Thoracic aorta (tissue), 2 donors: ENCODE data around the gene CDH20. TPM values are rescaled to one million over a fixed set of nuclear protein-coding genes. Genes with fewer than 3 reads are reported as not detected.
A peak's percentile ranks its signal among the peaks of the same experiment; 100 is the strongest.

Source experiments
- ATAC-seq: fragments of 150-250 bp; one replicate; pipeline ENCODE4 v1.8.0; 2017; ENCODE audit warnings: low read depth; ENCODE audit not compliant: insufficient number of reproducible peaks, low FRiP score
- DNase-seq: peaks from one replicate; pipeline ENCODE4 v3.0.0-alpha.2; 2020; ENCODE audit warnings: low spot score
- H3K27ac ChIP-seq, 2 donors: fragments of 200-600 bp; sonication (generic); 1 replicate in 1 of 2; 2 replicates in 1 of 2; pipeline ENCODE4 v1.5.1; 2016; ENCODE audit warnings: mild to moderate bottlenecking in 2 of 2, moderate library complexity in 2 of 2
- H3K27me3 ChIP-seq: fragments of 200-600 bp; sonication (generic); replicated peaks from 2 replicates; pipeline ENCODE4 v1.6.0; 2016; ENCODE audit warnings: mild to moderate bottlenecking; ENCODE audit not compliant: insufficient read depth
- H3K36me3 ChIP-seq: fragments of 200-600 bp; sonication (generic); one replicate; pipeline ENCODE4 v1.5.1; 2016
- H3K4me1 ChIP-seq, 2 donors: fragments of 200-600 bp; sonication (generic); 1 replicate in 1 of 2; 2 replicates in 1 of 2; pipeline versions ENCODE4 v1.5.1 to v1.6.0; 2016; ENCODE audit warnings: low read depth in 2 of 2, mild to moderate bottlenecking in 1 of 2; ENCODE audit not compliant: control insufficient read depth in 1 of 2
- H3K4me3 ChIP-seq: fragments of 200-600 bp; sonication (generic); 2 replicates; pipeline ENCODE4 v1.5.1; 2016; ENCODE audit warnings: mild to moderate bottlenecking
- H3K9me3 ChIP-seq: fragments of 200-600 bp; sonication (generic); 2 replicates; pipeline ENCODE4 v1.5.1; 2016
- total RNA-seq, 2 donors: library from RNA; depleted of rRNA; stranded (reverse); fragments of >200 nt; gene quantifications; one replicate each; pipeline versions ENCODE4 v1.1.0 to v1.2.3, GENCODE V29; 2016
- TF ChIP-seq, protein P1 (sequence below): fragments of 200-600 bp; sonication (generic); IDR thresholded peaks from one replicate; pipeline ENCODE4 v1.5.1; 2019; ENCODE audit warnings: antibody characterized with exemption

Gene CDH20
- total RNA-seq, 2 donors from 2014 or later: 0.54 TPM; not detected in 1

DNA sequence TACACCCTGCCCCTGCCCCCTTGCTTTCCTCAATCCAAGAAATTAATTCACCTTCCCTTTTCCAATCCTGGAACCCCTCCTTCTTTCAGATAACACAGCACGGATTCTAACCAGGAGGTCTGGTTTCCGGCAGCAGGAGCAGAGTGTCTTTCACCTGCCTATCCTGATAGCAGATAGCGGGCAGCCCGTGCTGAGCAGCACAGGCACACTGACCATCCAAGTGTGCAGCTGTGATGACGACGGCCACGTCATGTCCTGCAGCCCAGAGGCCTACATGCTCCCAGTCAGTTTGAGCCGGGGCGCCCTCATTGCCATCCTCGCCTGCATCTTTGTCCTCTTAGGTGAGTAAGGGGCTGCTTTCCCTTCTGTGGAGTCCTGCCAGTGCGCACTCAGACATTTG lies 216.7 kb downstream of the CDH20 start:
- DNase-seq: no peak
- no peak overlapping the region for H3K4me3 ChIP-seq
- no peak overlapping the region for H3K27ac ChIP-seq
- H3K9me3 ChIP-seq: no peaks in the 10 kb centered on the region
- ATAC-seq: no peak
- no peaks in the 10 kb centered on the region for H3K27me3 ChIP-seq
- no peaks in the 10 kb centered on the region for H3K36me3 ChIP-seq
- TF ChIP-seq, protein P1, sequence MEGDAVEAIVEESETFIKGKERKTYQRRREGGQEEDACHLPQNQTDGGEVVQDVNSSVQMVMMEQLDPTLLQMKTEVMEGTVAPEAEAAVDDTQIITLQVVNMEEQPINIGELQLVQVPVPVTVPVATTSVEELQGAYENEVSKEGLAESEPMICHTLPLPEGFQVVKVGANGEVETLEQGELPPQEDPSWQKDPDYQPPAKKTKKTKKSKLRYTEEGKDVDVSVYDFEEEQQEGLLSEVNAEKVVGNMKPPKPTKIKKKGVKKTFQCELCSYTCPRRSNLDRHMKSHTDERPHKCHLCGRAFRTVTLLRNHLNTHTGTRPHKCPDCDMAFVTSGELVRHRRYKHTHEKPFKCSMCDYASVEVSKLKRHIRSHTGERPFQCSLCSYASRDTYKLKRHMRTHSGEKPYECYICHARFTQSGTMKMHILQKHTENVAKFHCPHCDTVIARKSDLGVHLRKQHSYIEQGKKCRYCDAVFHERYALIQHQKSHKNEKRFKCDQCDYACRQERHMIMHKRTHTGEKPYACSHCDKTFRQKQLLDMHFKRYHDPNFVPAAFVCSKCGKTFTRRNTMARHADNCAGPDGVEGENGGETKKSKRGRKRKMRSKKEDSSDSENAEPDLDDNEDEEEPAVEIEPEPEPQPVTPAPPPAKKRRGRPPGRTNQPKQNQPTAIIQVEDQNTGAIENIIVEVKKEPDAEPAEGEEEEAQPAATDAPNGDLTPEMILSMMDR: no peak
- H3K4me1 ChIP-seq: no peaks in the 10 kb centered on the region

DNA sequence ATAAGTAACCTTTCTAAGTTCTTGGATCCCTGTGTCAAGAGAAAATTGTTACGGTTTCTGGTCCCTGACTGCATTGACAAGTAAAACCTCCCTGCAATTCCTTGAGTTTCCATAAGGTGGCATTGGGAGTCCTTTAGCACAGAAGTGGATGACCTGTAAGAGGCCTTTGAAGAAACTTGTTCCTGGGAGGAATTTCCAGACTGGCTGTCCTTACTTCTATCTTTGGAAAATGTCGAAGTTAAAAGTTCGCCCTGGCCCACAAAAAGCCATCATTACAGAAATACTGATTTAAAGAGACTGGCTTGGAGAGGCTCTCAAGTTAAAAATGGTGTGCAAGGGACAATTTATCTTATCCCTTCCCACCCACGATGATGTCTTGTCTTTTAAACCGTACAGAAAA lies 218.4 kb downstream of the CDH20 start:
- ATAC-seq (peak; percentile 63), DNase-seq (no peak)
- Histone ChIP-seq H3K27ac (no peak overlapping the region), H3K4me1 (no peaks in the 10 kb centered on the region), H3K9me3 (no peaks in the 10 kb centered on the region), H3K4me3 (no peak overlapping the region), H3K27me3 (no peaks in the 10 kb centered on the region), H3K36me3 (no peaks in the 10 kb centered on the region)
- TF ChIP-seq, protein P1: peak; percentile 83

DNA sequence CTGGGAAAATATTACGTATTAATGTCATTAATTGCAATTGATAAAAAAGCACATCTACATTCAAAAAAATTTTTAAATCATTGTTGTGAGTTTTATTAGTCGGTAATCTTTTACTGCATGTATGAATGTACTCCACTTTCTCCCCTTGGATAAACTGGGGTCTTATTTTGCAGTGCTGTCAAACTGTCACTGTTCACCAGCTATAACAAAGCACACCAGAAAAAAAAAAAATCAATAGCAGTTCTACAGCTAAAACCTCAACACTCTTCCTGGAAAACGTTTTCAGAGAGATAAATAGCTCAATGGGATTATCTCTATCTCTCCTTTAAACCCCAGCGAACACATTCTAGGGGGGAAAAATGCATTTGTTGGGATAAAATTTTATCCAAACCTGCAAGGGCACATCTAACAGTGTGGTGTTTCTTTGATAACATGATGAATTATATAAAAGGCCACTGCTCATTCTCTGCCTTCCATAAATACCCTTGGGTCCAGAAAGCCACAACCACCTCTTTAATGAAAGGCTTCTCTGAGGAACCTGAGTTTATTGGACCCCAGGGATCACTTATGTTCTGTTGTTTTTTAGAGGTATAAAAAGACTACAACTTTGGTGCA lies 219.9 kb downstream of the CDH20 start:
- Histone ChIP-seq H3K9me3 (no peaks in the 10 kb centered on the region), H3K27ac (no peak overlapping the region), H3K36me3 (no peaks in the 10 kb centered on the region), H3K4me3 (no peak overlapping the region), H3K4me1 (no peaks in the 10 kb centered on the region), H3K27me3 (no peaks in the 10 kb centered on the region)
- DNase-seq (no peak), ATAC-seq (no peak)
- TF ChIP-seq, protein P1: no peak

DNA sequence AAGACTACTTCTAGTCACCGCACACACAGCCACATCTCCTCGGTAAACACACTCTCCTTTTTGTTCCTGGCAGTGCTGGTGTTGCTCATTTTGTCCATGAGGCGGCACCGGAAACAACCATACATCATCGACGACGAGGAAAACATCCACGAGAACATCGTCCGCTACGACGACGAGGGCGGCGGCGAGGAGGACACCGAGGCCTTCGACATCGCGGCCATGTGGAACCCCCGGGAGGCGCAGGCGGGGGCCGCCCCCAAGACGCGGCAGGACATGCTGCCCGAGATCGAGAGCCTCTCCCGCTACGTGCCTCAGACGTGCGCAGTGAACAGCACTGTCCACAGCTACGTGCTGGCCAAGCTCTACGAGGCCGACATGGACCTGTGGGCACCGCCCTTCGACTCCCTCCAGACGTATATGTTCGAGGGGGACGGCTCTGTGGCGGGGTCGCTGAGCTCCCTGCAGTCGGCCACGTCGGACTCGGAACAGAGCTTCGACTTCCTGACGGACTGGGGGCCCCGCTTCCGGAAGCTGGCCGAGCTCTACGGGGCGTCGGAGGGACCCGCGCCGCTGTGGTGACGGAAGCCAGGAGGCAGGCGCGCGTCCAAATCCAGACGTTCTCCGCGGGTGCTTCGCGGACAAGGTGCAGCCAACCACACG lies 221.0 kb downstream of the CDH20 start:
- Histone ChIP-seq H3K27ac (no peak overlapping the region), H3K27me3 (no peaks in the 10 kb centered on the region), H3K4me3 (peak overlapping the region; percentile 43), H3K36me3 (no peaks in the 10 kb centered on the region), H3K9me3 (no peaks in the 10 kb centered on the region), H3K4me1 (no peaks in the 10 kb centered on the region)
- TF ChIP-seq, protein P1: no peak
- no peak for ATAC-seq
- no peak for DNase-seq

DNA sequence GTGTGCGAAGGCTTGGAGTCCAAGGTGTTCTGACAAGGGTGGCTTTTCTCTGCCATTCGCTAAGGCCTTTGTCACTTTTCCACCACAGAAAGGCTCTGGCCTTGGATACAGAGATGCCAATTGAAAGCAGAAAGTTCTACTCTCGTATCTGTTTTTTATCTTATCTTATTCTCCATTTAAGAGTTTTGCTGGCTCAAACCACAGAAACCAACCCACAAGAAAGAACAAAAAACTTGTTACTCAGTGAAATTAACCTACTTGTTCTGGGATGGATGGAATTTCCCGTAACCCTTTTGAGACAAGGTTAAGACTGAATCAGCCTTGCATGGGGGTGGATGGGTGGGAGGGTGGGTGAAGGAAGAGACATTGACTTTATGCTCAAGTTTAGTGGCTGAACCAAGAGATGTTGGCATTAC lies 221.7 kb downstream of the CDH20 start:
- H3K4me3 ChIP-seq: peak overlapping the region; percentile 43
- ATAC-seq: no peak
- DNase-seq: no peak
- H3K27ac ChIP-seq: no peak overlapping the region
- TF ChIP-seq, protein P1: no peak
- H3K9me3 ChIP-seq: no peaks in the 10 kb centered on the region
- no peaks in the 10 kb centered on the region for H3K27me3 ChIP-seq
- no peaks in the 10 kb centered on the region for H3K4me1 ChIP-seq
- H3K36me3 ChIP-seq: no peaks in the 10 kb centered on the region
